Adrenal gland (tissue), 12 donors: Measurements from ENCODE around the gene PAQR5. TPM values are rescaled to one million over a fixed set of nuclear protein-coding genes. Genes with fewer than 3 reads are reported as not detected.

Experiments used
- DNase-seq, 7 donors: peaks; one replicate each; pipeline ENCODE4 v3.0.0-alpha.2; 2019 to 2020
- H3K27ac ChIP-seq, 5 donors: fragments of 200-600 bp; sonication (generic) in 4 of 5; 1 replicate in 3 of 5; 2 replicates in 2 of 5; pipeline versions ENCODE4 v1.5.1 to v1.8.0; 2016 to 2020; ENCODE audit warnings: mild to moderate bottlenecking in 1 of 5
- H3K27me3 ChIP-seq: fragments of 200-600 bp; 2 replicates; pipeline ENCODE4 v1.8.0; 2021
- H3K36me3 ChIP-seq, 2 donors: fragments of 200-600 bp; replicated peaks in 1 of 2; 1 replicate in 1 of 2; 2 replicates in 1 of 2; pipeline versions ENCODE4 v1.5.1 to v1.8.0; 2018 to 2022
- H3K4me1 ChIP-seq, 2 donors: fragments of 200-600 bp; replicated peaks in 1 of 2; 1 replicate in 1 of 2; 2 replicates in 1 of 2; pipeline versions ENCODE4 v1.5.1 to v1.8.0; 2018 to 2021
- H3K4me3 ChIP-seq, 4 donors: fragments of 200-600 bp; sonication (generic) in 3 of 4; one replicate each; pipeline ENCODE4 v1.5.1; 2016 to 2018
- H3K9me3 ChIP-seq, 3 donors: fragments of 200-600 bp; sonication (generic) in 1 of 3; replicated peaks in 1 of 3; 1 replicate in 2 of 3; 2 replicates in 1 of 3; pipeline versions ENCODE4 v1.5.1 to v1.8.0; 2016 to 2021
- POLR2A ChIP-seq, 2 donors: fragments of 450-650 bp; IDR thresholded peaks; one replicate each; pipeline ENCODE4 v1.6.1; 2017; ENCODE audit warnings: antibody characterized with exemption in 2 of 2, mild to moderate bottlenecking in 2 of 2, moderate library complexity in 1 of 2
- WGBS, 4 donors: extraction: QIAGEN DNeasy Blood & Tissue Kit in 2 of 4; methylation state at CpG; one replicate each; pipeline versions ENCODE4 v1.1.5 to v1.1.7; 2013 to 2017; 5-methylcytosine and 5-hydroxymethylcytosine counted together
- intact Hi-C, 2 donors: fragments of 100-400 bp; cut with DNase I; formaldehyde crosslinking; loops; one replicate each; pipeline versions ENCODE4 v1.14.1 to v1.15.0; 2022 to 2023
- polyA plus RNA-seq, 3 donors: library from polyadenylated mRNA; stranded (reverse); fragments of 200-250 nt in 2 of 3; fragments of 350-450 nt in 1 of 3; fragmentation: Illumina TruSeq in 1 of 3; extraction: RNeasy Lipid Tissue Mini Kit (QIAGEN cat#74804) in 1 of 3; gene quantifications; one replicate each; pipeline ENCODE4 v1.2.3, GENCODE V29; 2013 to 2014
- total RNA-seq, 9 donors: library from RNA; depleted of rRNA in 4 of 9; stranded (reverse); fragments of >200 nt in 4 of 9; fragments of 120-200 nt in 1 of 9; fragmentation: NEBNext Ultra II Directional in 1 of 9; extraction: Animal tissue kit (Norgen Biotek cat#: 25700) in 1 of 9; gene quantifications; one replicate each; pipeline versions ENCODE4 v1.1.0 to v1.2.4, GENCODE V29; 2013 to 2023
- TF ChIP-seq, protein P1 (sequence below), 6 experiments: fragments of 450-650 bp in 4 of 6; fragments of 200-600 bp in 2 of 6; sonication (generic) in 1 of 6; IDR thresholded peaks; 1 replicate in 5 of 6; 2 replicates in 1 of 6; pipeline versions ENCODE4 v1.5.1 to v1.8.0; 2016 to 2021; ENCODE audit warnings: antibody characterized with exemption in 6 of 6, mild to moderate bottlenecking in 2 of 6, moderate library complexity in 1 of 6
- donor health status: healthy with polysubstance abuse.
- donor health status: Bipolar disorder and iron deficiency.
- donor health status: DM: yes; HTN: yes; CAD: no.
- donor health status: DM: no; HTN: no; CAD: no.
- donor health status: DM: no; HTN: no; CAD: no.
- donor health status: DM: yes; HTN: yes; CAD: no.

Gene PAQR5
- total and polyA plus RNA-seq, 12 donors, result 11.7 to 78.2 (median 39.7) TPM

DNA sequence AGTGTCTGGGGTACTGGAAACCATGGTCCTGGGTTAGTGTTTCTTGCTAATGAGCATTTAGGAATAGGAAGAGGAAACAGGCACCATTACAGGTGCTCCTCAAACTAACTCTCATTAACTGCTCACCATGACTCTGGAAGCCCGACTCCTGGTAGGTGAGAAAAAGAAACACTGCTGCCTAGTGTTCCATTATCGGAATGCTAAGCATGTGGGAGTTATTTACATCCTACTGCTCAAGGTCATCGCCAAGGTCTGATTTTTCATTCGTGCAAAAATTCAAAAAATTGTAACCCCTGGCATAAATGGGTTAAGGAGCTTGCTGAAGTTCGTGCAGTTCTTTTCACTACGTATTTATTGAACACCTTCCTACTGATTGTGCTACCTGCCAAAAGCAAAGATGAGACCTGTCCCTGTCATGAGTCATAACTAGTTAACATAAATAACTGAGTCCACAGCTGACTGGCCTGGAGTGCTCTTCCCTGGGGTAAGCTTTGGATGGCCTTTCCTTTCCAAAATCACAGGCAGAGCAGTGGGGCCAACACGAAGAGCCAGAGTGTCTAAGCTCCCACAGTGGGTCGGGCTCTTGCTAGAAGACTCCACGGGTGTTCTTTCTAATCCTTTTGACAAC, 22.7 kb upstream of the PAQR5 start:
- TF ChIP-seq, protein P1, sequence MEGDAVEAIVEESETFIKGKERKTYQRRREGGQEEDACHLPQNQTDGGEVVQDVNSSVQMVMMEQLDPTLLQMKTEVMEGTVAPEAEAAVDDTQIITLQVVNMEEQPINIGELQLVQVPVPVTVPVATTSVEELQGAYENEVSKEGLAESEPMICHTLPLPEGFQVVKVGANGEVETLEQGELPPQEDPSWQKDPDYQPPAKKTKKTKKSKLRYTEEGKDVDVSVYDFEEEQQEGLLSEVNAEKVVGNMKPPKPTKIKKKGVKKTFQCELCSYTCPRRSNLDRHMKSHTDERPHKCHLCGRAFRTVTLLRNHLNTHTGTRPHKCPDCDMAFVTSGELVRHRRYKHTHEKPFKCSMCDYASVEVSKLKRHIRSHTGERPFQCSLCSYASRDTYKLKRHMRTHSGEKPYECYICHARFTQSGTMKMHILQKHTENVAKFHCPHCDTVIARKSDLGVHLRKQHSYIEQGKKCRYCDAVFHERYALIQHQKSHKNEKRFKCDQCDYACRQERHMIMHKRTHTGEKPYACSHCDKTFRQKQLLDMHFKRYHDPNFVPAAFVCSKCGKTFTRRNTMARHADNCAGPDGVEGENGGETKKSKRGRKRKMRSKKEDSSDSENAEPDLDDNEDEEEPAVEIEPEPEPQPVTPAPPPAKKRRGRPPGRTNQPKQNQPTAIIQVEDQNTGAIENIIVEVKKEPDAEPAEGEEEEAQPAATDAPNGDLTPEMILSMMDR (IDR thresholded peaks at IDR 0.05), result no peak
- TF ChIP-seq POLR2A (IDR thresholded peaks at IDR 0.05), result no peak
- DNase-seq, result no peak
- Histone ChIP-seq H3K9me3 (no peaks in the 10 kb centered on the region), H3K4me3 (no peak overlapping the region), H3K27me3 (no peaks in the 10 kb centered on the region), H3K27ac (no peak overlapping the region), H3K36me3 (no peaks in the 10 kb centered on the region), H3K4me1 (peaks cover 4 to 7% of the 10 kb centered on the region in 2 donors)
- 47 to 60% (median 52%) methylated on average over 9 of the region's 9 CpGs for WGBS, 4 donors
- intact Hi-C loops, result no loop called here

DNA sequence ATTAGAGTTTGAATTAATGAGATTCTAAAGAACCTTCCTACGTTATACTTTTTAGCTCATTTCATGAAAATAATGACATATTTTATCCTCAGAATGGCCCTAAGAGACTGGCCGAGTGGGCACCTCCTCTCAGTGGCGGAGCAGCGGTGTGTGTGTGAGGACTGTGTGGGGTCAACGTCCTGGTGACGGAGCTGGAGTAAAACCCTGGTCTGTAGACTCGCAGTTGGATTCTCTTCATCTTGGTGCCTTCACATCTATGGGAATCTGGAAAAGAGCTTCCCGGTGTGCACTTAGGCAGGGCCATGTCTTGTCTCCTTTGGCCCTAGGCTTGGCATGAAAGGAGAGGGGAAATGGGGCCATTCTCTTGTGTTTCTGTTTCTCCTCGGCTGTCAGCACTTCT, 21.4 kb upstream of the PAQR5 start:
- 85 to 89% (median 88%) methylated on average over 9 of the region's 9 CpGs for WGBS, 4 donors
- no peaks in the 10 kb centered on the region for H3K36me3 ChIP-seq
- peaks cover 4 to 7% of the 10 kb centered on the region in 2 donors for H3K4me1 ChIP-seq
- H3K9me3 ChIP-seq, result no peaks in the 10 kb centered on the region
- H3K27ac ChIP-seq, result no peak overlapping the region
- intact Hi-C loops, result no loop called here
- TF ChIP-seq, protein P1 (IDR thresholded peaks at IDR 0.05), result no peak
- no peak for TF ChIP-seq POLR2A (IDR thresholded peaks at IDR 0.05)
- H3K4me3 ChIP-seq, result no peak overlapping the region
- no peaks in the 10 kb centered on the region for H3K27me3 ChIP-seq
- no peak for DNase-seq

DNA sequence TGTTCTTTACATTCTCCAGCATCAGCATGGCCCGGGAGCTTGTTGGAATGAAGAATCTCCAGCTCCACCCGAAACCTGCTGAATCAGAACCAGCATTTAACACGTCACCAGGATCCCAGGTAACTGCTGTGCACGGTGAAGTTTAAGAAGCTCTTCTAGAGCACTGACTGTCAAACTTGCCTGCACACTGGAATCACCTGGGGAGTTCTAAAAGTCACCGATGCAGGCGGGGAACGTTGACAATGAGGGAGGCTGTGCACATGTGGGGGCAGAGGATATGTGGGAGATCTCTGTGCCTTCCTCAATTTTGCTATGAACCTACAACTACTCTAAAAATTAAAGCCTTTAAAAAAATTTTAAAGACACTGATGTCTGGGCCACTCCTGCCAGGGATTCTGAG, 19.1 kb upstream of the PAQR5 start:
- Histone ChIP-seq H3K4me3 (no peak overlapping the region), H3K9me3 (no peaks in the 10 kb centered on the region), H3K36me3 (no peaks in the 10 kb centered on the region), H3K27ac (no peak overlapping the region), H3K27me3 (no peaks in the 10 kb centered on the region), H3K4me1 (peaks cover 7 to 11% of the 10 kb centered on the region in 2 donors)
- no peak for DNase-seq
- TF ChIP-seq, protein P1 (IDR thresholded peaks at IDR 0.05), result no peak
- TF ChIP-seq POLR2A (IDR thresholded peaks at IDR 0.05), result no peak
- intact Hi-C loops, result no loop called here
- 93 to 98% (median 96%) methylated on average over 7 of the region's 7 CpGs for WGBS, 4 donors

DNA sequence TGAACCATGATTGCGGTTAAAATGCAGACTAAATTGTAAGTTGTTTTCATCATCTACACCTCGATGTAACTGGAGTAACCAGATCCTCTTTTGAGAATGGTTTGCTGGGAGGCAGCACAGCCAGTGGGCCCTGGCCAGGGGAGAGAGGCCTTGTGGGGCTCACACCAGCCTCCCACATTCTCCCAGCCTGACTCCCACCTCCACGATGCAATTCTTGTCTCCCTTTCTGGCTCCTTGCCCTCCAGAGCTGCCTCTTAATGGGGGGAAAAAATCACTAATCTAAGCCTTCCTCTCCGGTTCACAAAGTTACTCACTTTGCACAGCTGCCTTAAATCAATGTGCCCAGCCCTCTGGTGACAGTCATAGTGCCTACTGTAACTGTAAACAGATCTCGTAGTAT, 17.9 kb upstream of the PAQR5 start:
- TF ChIP-seq, protein P1 (IDR thresholded peaks at IDR 0.05), result no peak
- TF ChIP-seq POLR2A (IDR thresholded peaks at IDR 0.05), result no peak
- 63 to 76% (median 72%) methylated on average over 5 of the region's 5 CpGs for WGBS, 4 donors
- H3K27ac ChIP-seq, result no peak overlapping the region
- DNase-seq, result no peak
- no peaks in the 10 kb centered on the region for H3K9me3 ChIP-seq
- H3K4me3 ChIP-seq, result no peak overlapping the region
- H3K27me3 ChIP-seq, result no peaks in the 10 kb centered on the region
- H3K36me3 ChIP-seq, result no peaks in the 10 kb centered on the region
- intact Hi-C loops, result no loop called here
- peaks cover 5 to 11% of the 10 kb centered on the region in 2 donors for H3K4me1 ChIP-seq
